AG10803 (cell line): ENCODE results near the gene LEPROT.
A peak's percentile ranks its signal among the peaks of the same experiment; 100 is the strongest.

Experiments
- DNase-seq: peaks from one replicate; pipeline ENCODE4 v3.0.0; 2010; ENCODE audit warnings: low read depth
- H3K4me3 ChIP-seq: 2 replicates; pipeline ENCODE4 v1.5.1; 2011; ENCODE audit warnings: mild to moderate bottlenecking, low read length, control low read depth
- TF ChIP-seq, protein P1 (sequence below): conservative IDR thresholded peaks from 2 replicates; pipeline ENCODE4 v1.5.1; 2011; ENCODE audit warnings: mild to moderate bottlenecking, low read length, control low read depth, inconsistent platforms

Gene LEPROT

GRCh38 chr1:65477414-65478378 lies 57.2 kb downstream of the LEPROT start:
- peak; percentile 45 for DNase-seq
- H3K4me3 ChIP-seq, result no peak overlapping the region
- TF ChIP-seq, protein P1, sequence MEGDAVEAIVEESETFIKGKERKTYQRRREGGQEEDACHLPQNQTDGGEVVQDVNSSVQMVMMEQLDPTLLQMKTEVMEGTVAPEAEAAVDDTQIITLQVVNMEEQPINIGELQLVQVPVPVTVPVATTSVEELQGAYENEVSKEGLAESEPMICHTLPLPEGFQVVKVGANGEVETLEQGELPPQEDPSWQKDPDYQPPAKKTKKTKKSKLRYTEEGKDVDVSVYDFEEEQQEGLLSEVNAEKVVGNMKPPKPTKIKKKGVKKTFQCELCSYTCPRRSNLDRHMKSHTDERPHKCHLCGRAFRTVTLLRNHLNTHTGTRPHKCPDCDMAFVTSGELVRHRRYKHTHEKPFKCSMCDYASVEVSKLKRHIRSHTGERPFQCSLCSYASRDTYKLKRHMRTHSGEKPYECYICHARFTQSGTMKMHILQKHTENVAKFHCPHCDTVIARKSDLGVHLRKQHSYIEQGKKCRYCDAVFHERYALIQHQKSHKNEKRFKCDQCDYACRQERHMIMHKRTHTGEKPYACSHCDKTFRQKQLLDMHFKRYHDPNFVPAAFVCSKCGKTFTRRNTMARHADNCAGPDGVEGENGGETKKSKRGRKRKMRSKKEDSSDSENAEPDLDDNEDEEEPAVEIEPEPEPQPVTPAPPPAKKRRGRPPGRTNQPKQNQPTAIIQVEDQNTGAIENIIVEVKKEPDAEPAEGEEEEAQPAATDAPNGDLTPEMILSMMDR, result no peak

DNA sequence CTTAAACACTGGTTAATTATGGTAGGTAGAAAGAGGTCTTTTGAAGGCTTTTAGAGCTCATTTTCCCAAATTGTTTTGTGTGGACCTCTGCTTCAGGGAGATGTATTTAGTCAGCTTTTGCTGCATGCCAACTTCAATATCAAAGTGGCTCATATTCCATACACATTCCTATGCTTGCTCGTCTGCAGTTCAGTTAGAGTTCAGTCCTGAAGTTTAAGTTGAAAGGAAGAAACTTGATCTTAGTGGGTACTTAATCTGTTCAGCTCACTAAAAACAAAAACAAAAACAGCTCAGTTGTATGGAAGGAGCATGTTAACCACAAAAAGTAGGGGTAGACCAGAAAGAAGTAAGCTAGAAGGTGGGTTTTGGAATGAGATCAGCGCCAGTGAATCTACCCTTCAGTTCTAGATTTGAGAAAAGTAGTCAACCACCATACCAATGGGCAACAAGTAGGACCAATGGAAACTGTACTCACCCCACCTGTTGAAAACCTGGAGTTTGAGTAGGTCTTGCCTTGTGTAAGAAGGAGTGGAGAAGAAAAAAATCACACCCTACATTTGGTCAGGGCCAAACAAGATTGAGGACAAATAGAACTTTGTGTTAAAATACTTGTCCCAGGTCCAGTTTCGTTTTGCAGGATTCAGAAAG lies 58.0 kb downstream of the LEPROT start:
- TF ChIP-seq, protein P1, result no peak
- DNase-seq, result no peak
- H3K4me3 ChIP-seq, result no peak overlapping the region

GRCh38 chr1:65479554-65480204 lies 59.2 kb downstream of the LEPROT start:
- no peak for DNase-seq
- no peak overlapping the region for H3K4me3 ChIP-seq
- TF ChIP-seq, protein P1, result no peak

DNA sequence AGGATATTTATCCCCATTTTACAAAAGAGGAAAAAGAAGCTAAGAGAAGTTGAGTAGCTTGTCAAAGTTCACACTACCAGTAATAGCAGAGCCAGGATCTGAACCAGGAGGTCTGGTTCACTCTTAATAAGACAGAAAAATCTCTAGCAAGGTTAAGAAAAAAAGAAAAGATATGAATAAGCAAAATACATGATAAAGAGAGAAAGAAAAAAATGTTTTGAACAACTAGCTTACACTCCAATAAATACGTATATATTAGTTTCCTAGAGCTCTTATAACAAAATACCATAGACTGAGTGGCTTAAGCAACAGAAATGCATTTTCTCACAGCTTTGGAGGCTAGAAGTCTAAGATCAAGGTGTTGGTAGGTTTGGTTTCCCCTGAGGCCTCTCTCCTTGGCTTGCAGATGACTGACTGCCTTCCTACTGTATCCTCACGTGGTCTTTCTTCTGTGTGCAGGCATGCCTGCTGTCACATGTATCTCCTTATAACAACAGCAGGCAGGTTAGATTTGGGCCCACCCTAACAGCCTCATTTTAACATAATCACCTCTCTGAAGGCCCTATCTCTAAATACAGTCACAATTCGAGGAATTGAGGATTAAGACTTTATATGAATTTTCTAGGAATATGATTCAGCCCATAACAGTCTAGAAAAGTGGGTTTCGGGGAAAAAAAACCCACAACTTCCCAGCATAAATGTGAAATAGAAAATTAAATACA lies 60.4 kb downstream of the LEPROT start:
- H3K4me3 ChIP-seq, result no peak overlapping the region
- TF ChIP-seq, protein P1, result no peak
- no peak for DNase-seq

DNA sequence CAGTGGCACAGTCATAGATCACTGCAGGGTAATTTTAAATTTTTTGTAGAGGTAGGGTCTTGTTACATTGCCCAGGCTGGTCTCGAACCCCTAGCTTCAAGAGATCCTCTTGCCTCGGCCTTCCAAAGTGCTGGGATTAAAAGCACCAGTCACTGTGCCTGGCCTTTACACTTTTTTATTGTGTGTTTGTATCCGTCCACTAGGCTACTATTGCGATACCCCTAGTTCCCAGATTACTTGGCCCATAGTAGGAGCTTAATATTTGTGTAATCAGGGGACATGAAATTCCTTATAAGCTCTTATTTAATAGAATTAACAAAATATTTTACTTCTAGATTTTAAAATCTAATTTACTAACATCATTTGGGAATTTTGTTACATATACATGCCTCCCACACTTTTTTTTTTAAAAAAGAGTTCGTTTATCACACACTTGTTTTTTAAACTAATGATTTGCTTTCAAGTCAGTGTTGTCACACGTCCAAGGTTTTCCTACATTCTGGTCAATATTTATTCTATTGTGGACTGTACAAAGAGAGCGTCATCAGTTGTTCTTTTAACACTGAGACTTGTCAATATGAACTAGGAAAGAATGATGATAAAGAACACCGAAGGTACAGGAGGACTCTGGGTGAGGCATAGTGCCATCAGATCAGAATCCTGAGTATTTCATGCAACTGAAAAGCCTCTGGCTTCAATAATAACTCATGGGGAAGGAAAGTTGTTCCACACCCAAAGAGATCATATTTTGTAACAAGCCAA lies 63.7 kb downstream of the LEPROT start:
- DNase-seq, result no peak
- no peak overlapping the region for H3K4me3 ChIP-seq
- TF ChIP-seq, protein P1, result no peak
